Fibroblast of mammary gland (primary cell): Measurements from ENCODE around the gene SLC9A1.

Experiments used
- DNase-seq: peaks from one replicate; pipeline ENCODE4 v3.0.0-alpha.2; 2010; ENCODE audit warnings: low read depth
- H3K4me3 ChIP-seq: 2 replicates; pipeline ENCODE4 v1.5.1; 2011; ENCODE audit warnings: low read depth, mild to moderate bottlenecking, low read length, moderate library complexity; ENCODE audit not compliant: control insufficient read depth
- CTCF ChIP-seq: conservative IDR thresholded peaks from 2 replicates; pipeline ENCODE4 v1.5.1; 2011; ENCODE audit warnings: low read depth, low read length, inconsistent platforms; ENCODE audit not compliant: control insufficient read depth, insufficient read depth

The SLC9A1 gene

GRCh38 chr1:27058966-27059669 is 95.8 kb downstream of the SLC9A1 start:
- TF ChIP-seq CTCF = no peak
- DNase-seq = no peak
- no peak overlapping the region for H3K4me3 ChIP-seq

GRCh38 chr1:27057801-27058625 is 96.9 kb downstream of the SLC9A1 start:
- DNase-seq = no peak
- H3K4me3 ChIP-seq = no peak overlapping the region
- no peak for TF ChIP-seq CTCF

- no peak overlapping the region for H3K4me3 ChIP-seq
- TF ChIP-seq CTCF = no peak
- DNase-seq = no peak
These were observed 97.5 kb downstream of the SLC9A1 start for GRCh38 chr1:27057389-27057788.

- DNase-seq = no peak
- TF ChIP-seq CTCF = no peak
- no peak overlapping the region for H3K4me3 ChIP-seq
These were observed 100.8 kb downstream of the SLC9A1 start for GRCh38 chr1:27053977-27054753.

GRCh38 chr1:27052527-27052926 is 102.4 kb downstream of the SLC9A1 start:
- TF ChIP-seq CTCF = no peak
- H3K4me3 ChIP-seq = no peak overlapping the region
- DNase-seq = no peak

- H3K4me3 ChIP-seq = no peak overlapping the region
- TF ChIP-seq CTCF = no peak
- no peak for DNase-seq
These were observed 105.3 kb downstream of the SLC9A1 start for GRCh38 chr1:27049607-27050006.
